ENCODE data around the gene TRIM56. TPM values are rescaled to one million over a fixed set of nuclear protein-coding genes. Genes with fewer than 3 reads are reported as not detected.
"Not testable (repeated sequence)": the region's sequence is repeated elsewhere in the genome, so short reads cannot be mapped to it uniquely, and the experiment has no call there.

TRIM56 gene
- total and polyA plus RNA-seq, 9 of the 15 experiments (the other 6 are each of a cell fraction or from before 2014, with no cell fraction given) = 2.0 to 29.7 (median 11.6) TPM

DNA sequence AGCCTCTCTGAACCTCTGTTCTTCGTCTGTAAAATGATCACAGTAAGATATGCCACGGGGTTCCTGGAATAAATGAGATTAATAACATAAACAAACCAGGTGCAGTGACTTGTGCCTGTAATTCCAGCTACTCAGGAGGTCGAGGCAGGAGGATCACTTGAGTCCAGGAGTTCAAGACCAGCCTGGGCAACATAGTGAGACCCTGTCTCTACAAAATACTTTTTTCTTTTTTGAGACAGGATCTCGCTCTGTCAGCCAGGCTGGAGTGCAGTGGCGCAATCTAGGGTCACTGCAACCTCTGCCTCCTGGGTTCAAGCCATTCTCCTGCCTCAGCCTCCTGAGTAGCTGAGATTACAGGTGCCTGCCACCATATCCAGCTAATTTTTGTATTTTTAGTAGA lies 20.0 kb downstream of the TRIM56 start:
- intact Hi-C loops (cut with micrococcal nuclease); in situ Hi-C loops (cut with MboI); H3K36me3 ChIP-seq (ENCODE audit: control insufficient read depth, insufficient read depth, low read length); CTCF ChIA-PET (ENCODE audit: low intra/inter-chr PET ratio); BruUV-seq (replicated peaks); H3K79me2 ChIP-seq (ENCODE audit: control insufficient read depth, insufficient read depth, low read length); H3K4me2 ChIP-seq (ENCODE audit: insufficient read depth, low read length); H3K4me3 ChIP-seq; H3K27me3 ChIP-seq (ENCODE audit: control insufficient read depth in 2 of 2, insufficient read depth in 2 of 2, low read length in 2 of 2); H3K9me1 ChIP-seq (ENCODE audit: control insufficient read depth, insufficient read depth, low read length); H3K9ac ChIP-seq (ENCODE audit: insufficient read depth in 1 of 2, low read depth in 2 of 2, low read length in 2 of 2); H3K27ac ChIP-seq (ENCODE audit: extremely low read depth, low read depth, low read length); FAIRE-seq; H4K20me1 ChIP-seq (replicated peaks; ENCODE audit: control insufficient read depth, insufficient read depth, low read length); ATAC-seq; DNase-seq (ENCODE audit: extremely low read depth in 1 of 4, low spot score in 3 of 4); H3K9me3 ChIP-seq (replicated peaks; ENCODE audit: control insufficient read depth, insufficient read depth, low read depth, low read length): not testable (repeated sequence)
- peak; percentile 64 for TF ChIP-seq ZNF121 (CRISPR knock-in tag; conservative IDR thresholded peaks at IDR 0.05)
- 0 out of 4 replicates have a peak, but pooled peaks of 1 of the 2 experiments have one; percentile 9 for TF ChIP-seq KDM1A (IDR thresholded peaks at IDR 0.05)
- Histone ChIP-seq H3K4me1 (replicated peaks in 1 of 2; ENCODE audit: control insufficient read depth in 2 of 2, insufficient read depth in 2 of 2, low read length in 2 of 2) (peaks cover 28 to 36% of the 10 kb centered on the region in 2 experiments), H2AFZ (ENCODE audit: low read depth, low read length) (0 out of 2 replicates have a peak overlapping the region, but pooled peaks have one; percentile 43)
- POLR2A ChIA-PET = interaction anchor here (1.2 kb wide), 1 partner anchor 9 kb away, joined by 5 read pairs; no protein-coding TSS in a partner anchor
- 46% methylated on average over 5 of the region's 5 CpGs for WGBS (ENCODE audit: insufficient coverage, low coverage, missing lambda C conversion rate)

DNA sequence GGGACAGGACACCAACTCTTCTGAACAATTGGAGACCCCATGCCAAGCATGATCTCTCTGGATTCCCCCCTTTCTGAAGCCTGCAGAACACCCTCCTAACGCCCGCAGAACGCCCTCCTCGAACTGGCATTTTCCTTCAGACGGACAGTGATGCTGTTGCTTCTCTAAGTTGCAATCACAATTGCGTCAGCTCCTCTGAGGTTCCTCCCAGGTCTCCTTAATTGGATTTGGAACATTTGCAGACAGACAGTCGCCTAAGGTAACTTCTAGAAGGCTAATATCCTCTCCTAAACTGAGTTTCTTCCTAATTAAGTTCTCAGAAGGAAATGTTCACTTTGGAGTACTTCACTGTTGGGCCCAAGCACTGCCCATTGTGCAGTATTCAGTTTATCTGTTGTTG lies 21.1 kb downstream of the TRIM56 start:
- Histone ChIP-seq H3K27ac (ENCODE audit: extremely low read depth, low read depth, low read length) (no peak overlapping the region), H3K4me3 (no peak overlapping the region), H4K20me1 (replicated peaks; ENCODE audit: control insufficient read depth, insufficient read depth, low read length) (no peaks in the 10 kb centered on the region), H3K9me3 (replicated peaks; ENCODE audit: control insufficient read depth, insufficient read depth, low read depth, low read length) (no peaks in the 10 kb centered on the region), H3K4me1 (replicated peaks in 1 of 2; ENCODE audit: control insufficient read depth in 2 of 2, insufficient read depth in 2 of 2, low read length in 2 of 2) (peaks cover 18 to 26% of the 10 kb centered on the region in 2 experiments), H2AFZ (ENCODE audit: low read depth, low read length) (no peak overlapping the region), H3K9ac (ENCODE audit: insufficient read depth in 1 of 2, low read depth in 2 of 2, low read length in 2 of 2) (no peak overlapping the region), H3K9me1 (ENCODE audit: control insufficient read depth, insufficient read depth, low read length) (no peaks in the 10 kb centered on the region), H3K36me3 (ENCODE audit: control insufficient read depth, insufficient read depth, low read length) (no peaks in the 10 kb centered on the region), H3K27me3 (ENCODE audit: control insufficient read depth in 2 of 2, insufficient read depth in 2 of 2, low read length in 2 of 2) (no peaks in the 10 kb centered on the region), H3K4me2 (ENCODE audit: insufficient read depth, low read length) (no peak overlapping the region), H3K79me2 (ENCODE audit: control insufficient read depth, insufficient read depth, low read length) (no peaks in the 10 kb centered on the region)
- ChIA-PET CTCF (ENCODE audit: low intra/inter-chr PET ratio) (no interaction called here), POLR2A (interaction anchor here (0.9 to 1.0 kb wide), 2 partner anchors 11 to 86 kb away, joined by 3 to 4 read pairs; no protein-coding TSS in a partner anchor)
- no TSS peak for BruUV-seq (replicated peaks)
- ATAC-seq (no peak), FAIRE-seq (no peak), DNase-seq (ENCODE audit: extremely low read depth in 1 of 4, low spot score in 3 of 4) (no peak)
- intact Hi-C loops (cut with micrococcal nuclease) (no loop called here), in situ Hi-C loops (cut with MboI) (no loop called here)
- 76% methylated on average over 7 of the region's 7 CpGs for WGBS (ENCODE audit: insufficient coverage, low coverage, missing lambda C conversion rate)
- TF ChIP-seq, protein P1, sequence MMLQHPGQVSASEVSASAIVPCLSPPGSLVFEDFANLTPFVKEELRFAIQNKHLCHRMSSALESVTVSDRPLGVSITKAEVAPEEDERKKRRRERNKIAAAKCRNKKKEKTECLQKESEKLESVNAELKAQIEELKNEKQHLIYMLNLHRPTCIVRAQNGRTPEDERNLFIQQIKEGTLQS (IDR thresholded peaks at IDR 0.05) = no peak
- TF ChIP-seq, protein P1 (CRISPR knock-in tag; conservative IDR thresholded peaks at IDR 0.05) = no peak

All from K562 (cell line).